K562 (cell line): ENCODE measurements around the gene FAM117B. TPM values are rescaled to one million over a fixed set of nuclear protein-coding genes. Genes with fewer than 3 reads are reported as not detected.

Experiments
- ATAC-seq: fragments of 200-7000 bp; cut with Tn5 transposase; 3 replicates; pipeline ENCODE4 v1.9.1; 2020; ENCODE audit warnings: moderate library complexity
- BruUV-seq: library from RNA; stranded (reverse); fragments of 400-500 nt; replicated peaks from 2 replicates; lab custom pipeline; 2021; lab: Mats Ljungman, UMichigan
- CTCF ChIA-PET: fragments of 300-600 bp; formaldehyde crosslinking; extraction: SDS; loops from one replicate; lab custom pipeline; 2021; ENCODE audit warnings: low intra/inter-chr PET ratio; lab: Yijun Ruan, JAX
- POLR2A ChIA-PET: fragments of 300-600, 350-650 bp; sonication (Branson Sonifier 250); formaldehyde crosslinking; extraction: SDS; loops from one replicate; lab custom pipeline; 2021; ENCODE audit warnings: antibody characterized with exemption, inconsistent platforms; lab: Yijun Ruan, JAX
- DNase-seq, 4 experiments: peaks; one replicate each; pipeline versions ENCODE4 v3.0.0 to v3.0.0-alpha.2; 2011 to 2018; ENCODE audit warnings: low spot score in 3 of 4, mixed read lengths in 3 of 4; ENCODE audit errors: extremely low read depth in 1 of 4
- FAIRE-seq: peaks from 2 replicates; lab custom pipeline; 2011; peaks lifted over from hg19 to GRCh38; lab: Jason Lieb, UNC
- H2AFZ ChIP-seq: 2 replicates; pipeline ENCODE4 v1.6.0; 2011; ENCODE audit warnings: low read depth, low read length, control low read depth, inconsistent platforms
- H3K27ac ChIP-seq: fragments of 200-600 bp; 3 replicates; pipeline ENCODE4 v1.8.0; 2011; ENCODE audit warnings: low read depth, mild to moderate bottlenecking, control low read depth, inconsistent platforms, low read length, moderate library complexity, mixed read lengths; ENCODE audit errors: extremely low read depth
- H3K27me3 ChIP-seq, 2 experiments: fragments of 300-600 bp in 1 of 2; 2 replicates in 1 of 2; 3 replicates in 1 of 2; pipeline versions ENCODE4 v1.6.0 to v1.8.0; 2011; ENCODE audit warnings: inconsistent platforms in 2 of 2, low read length in 2 of 2, mild to moderate bottlenecking in 1 of 2, mixed read lengths in 1 of 2, moderate library complexity in 1 of 2; ENCODE audit not compliant: control insufficient read depth in 2 of 2, insufficient read depth in 2 of 2
- H3K36me3 ChIP-seq: fragments of 300-600 bp; 3 replicates; pipeline ENCODE4 v1.8.0; 2011; ENCODE audit warnings: mild to moderate bottlenecking, low read length, inconsistent platforms; ENCODE audit not compliant: control insufficient read depth, insufficient read depth
- H3K4me1 ChIP-seq, 2 experiments: fragments of 200-600 bp in 1 of 2; replicated peaks in 1 of 2; 2 replicates in 1 of 2; 3 replicates in 1 of 2; pipeline versions ENCODE4 v1.5.1 to v1.8.0; 2011; ENCODE audit warnings: inconsistent platforms in 2 of 2, low read length in 2 of 2, mild to moderate bottlenecking in 1 of 2, mixed read lengths in 1 of 2, moderate library complexity in 1 of 2; ENCODE audit not compliant: control insufficient read depth in 2 of 2, insufficient read depth in 2 of 2
- H3K4me2 ChIP-seq: 2 replicates; pipeline ENCODE4 v1.6.1; 2011; ENCODE audit warnings: low read length, control low read depth, inconsistent platforms, mixed read lengths; ENCODE audit not compliant: insufficient read depth
- H3K4me3 ChIP-seq: fragments of 200-600 bp; sonication (generic), shearing (Covaris generic); 2 replicates; pipeline ENCODE4 v1.5.1; 2016; ENCODE audit warnings: control low read depth, inconsistent platforms
- H3K79me2 ChIP-seq: fragments of 200-600 bp; 3 replicates; pipeline ENCODE4 v1.8.0; 2011; ENCODE audit warnings: low read length, inconsistent platforms; ENCODE audit not compliant: control insufficient read depth, insufficient read depth
- H3K9ac ChIP-seq, 2 experiments: 2 replicates each; pipeline versions ENCODE4 v1.6.0 to v1.6.1; 2011; ENCODE audit warnings: low read depth in 2 of 2, low read length in 2 of 2, control low read depth in 1 of 2, inconsistent platforms in 1 of 2, mild to moderate bottlenecking in 1 of 2, mixed read lengths in 1 of 2; ENCODE audit not compliant: insufficient read depth in 1 of 2
- H3K9me1 ChIP-seq: one replicate; pipeline ENCODE4 v1.6.0; 2011; ENCODE audit warnings: inconsistent platforms, mild to moderate bottlenecking, low read length, moderate library complexity; ENCODE audit not compliant: control insufficient read depth, insufficient read depth
- H3K9me3 ChIP-seq: replicated peaks from 2 replicates; pipeline ENCODE4 v1.5.1; 2011; ENCODE audit warnings: low read depth, low read length, inconsistent platforms; ENCODE audit not compliant: control insufficient read depth, insufficient read depth
- H4K20me1 ChIP-seq: replicated peaks from 2 replicates; pipeline ENCODE4 v1.6.1; 2011; ENCODE audit warnings: low read length, inconsistent platforms, mixed read lengths; ENCODE audit not compliant: control insufficient read depth, insufficient read depth
- DACH1 ChIP-seq: fragments of 450-650 bp; IDR thresholded peaks from 2 replicates; pipeline ENCODE4 v1.6.1; 2018; ENCODE audit not compliant: partially characterized antibody
- NR2C1 ChIP-seq, 2 experiments: fragments of 450-650 bp; IDR thresholded peaks; 2 replicates each; pipeline ENCODE4 v1.6.1; 2017; ENCODE audit warnings: mild to moderate bottlenecking in 2 of 2, antibody characterized with exemption in 1 of 2, inconsistent platforms in 1 of 2, missing compliant biosample characterization in 1 of 2, missing genetic modification characterization in 1 of 2
- NR2C2 ChIP-seq, 2 experiments: fragments of 200-800 bp in 1 of 2; sonication (Bioruptor generic) in 1 of 2; sonication (generic) in 1 of 2; formaldehyde crosslinking in 1 of 2; IDR thresholded peaks; 2 replicates each; pipeline versions ENCODE4 v1.6.1 to v1.8.0; 2016 to 2022; ENCODE audit warnings: mild to moderate bottlenecking in 1 of 2, missing compliant biosample characterization in 1 of 2, missing genetic modification characterization in 1 of 2, missing genetic modification reagents in 1 of 2
- SRSF7 ChIP-seq: fragments of 200-400 bp; formaldehyde crosslinking; optimal IDR thresholded peaks from 2 replicates; pipeline ENCODE3; 2017; ENCODE audit warnings: mild to moderate bottlenecking, low read depth, low read length
- TAF7 ChIP-seq: fragments of 450-650 bp; IDR thresholded peaks from 2 replicates; pipeline ENCODE4 v1.6.1; 2016; ENCODE audit warnings: missing genetic modification characterization, missing compliant biosample characterization
- THRA ChIP-seq: fragments of 450-650 bp; IDR thresholded peaks from 2 replicates; pipeline ENCODE4 v1.6.1; 2017; ENCODE audit warnings: mild to moderate bottlenecking, moderate library complexity
- ZBTB9 ChIP-seq: fragments of 450-650 bp; formaldehyde crosslinking; IDR thresholded peaks from 2 replicates; pipeline ENCODE4 v1.4.0; 2020; ENCODE audit warnings: mild to moderate bottlenecking, moderate library complexity
- ZNF395 ChIP-seq: fragments of 200-800 bp; sonication (Bioruptor generic); IDR thresholded peaks from 2 replicates; pipeline ENCODE4 v1.6.1; 2017; ENCODE audit warnings: missing genetic modification characterization, missing compliant biosample characterization
- ZZZ3 ChIP-seq: fragments of 450-650 bp; IDR thresholded peaks from 2 replicates; pipeline ENCODE4 v1.6.1; 2016; ENCODE audit warnings: antibody characterized with exemption, mild to moderate bottlenecking, moderate library complexity
- WGBS: fragments of 100-300 bp; shearing (Covaris generic); methylation state at CpG from one replicate; pipeline ENCODE4 v1.1.6; 2016; ENCODE audit warnings: low coverage, mixed read lengths; ENCODE audit not compliant: insufficient coverage; ENCODE audit errors: missing lambda C conversion rate; 5-methylcytosine and 5-hydroxymethylcytosine counted together
- in situ Hi-C: fragments of 300-500 bp; cut with MboI; formaldehyde crosslinking; loops from 4 replicates; pipeline ENCODE4 v1.15.0; 2018; ENCODE audit warnings: inconsistent platforms, mixed read lengths
- intact Hi-C: fragments of 100-400 bp; cut with micrococcal nuclease; formaldehyde crosslinking; loops from 2 replicates; pipeline ENCODE4 v1.14.2; 2022
- polyA plus RNA-seq, 8 experiments: library from polyadenylated mRNA; depleted of rRNA in 4 of 8; stranded (reverse) in 5 of 8; unstranded in 3 of 8; fragments of >200 nt; fragmentation: Nextera tagmentation in 2 of 8; fragmentation: Illumina TruSeq in 1 of 8; extraction: Ambion mirVana in 2 of 8; extraction: Trizol in 1 of 8; gene quantifications; 2 replicates each; pipeline versions ENCODE4 v1.2.1 to v1.2.3, GENCODE V29; 2011 to 2014; ENCODE audit warnings: inconsistent platforms in 1 of 8, missing spikeins in 1 of 8
- total RNA-seq, 7 experiments: library from RNA; depleted of rRNA in 6 of 7; stranded (reverse); fragments of >200 nt in 6 of 7; fragmentation: Illumina TruSeq in 2 of 7; extraction: Trizol in 2 of 7; gene quantifications; 2 replicates each; pipeline versions ENCODE4 v1.2.1 to v1.2.3, GENCODE V29; 2011 to 2021; ENCODE audit warnings: low replicate concordance in 1 of 7

Gene FAM117B
- total and polyA plus RNA-seq, 9 of the 15 experiments (the other 6 are each of a cell fraction or from before 2014, with no cell fraction given): 1.6 to 5.2 (median 2.6) TPM

GRCh38 chr2:202681688-202682205, 47.0 kb downstream of the FAM117B start:
- no TSS peak for BruUV-seq
- Histone ChIP-seq H3K4me3 (no peak overlapping the region), H3K79me2 (no peaks in the 10 kb centered on the region), H3K9me1 (no peaks in the 10 kb centered on the region), H3K4me1 (no peaks in the 10 kb centered on the region), H3K9me3 (no peaks in the 10 kb centered on the region; the same call in 1 of the 2 replicates), H3K4me2 (no peak overlapping the region), H3K27ac (no peak overlapping the region), H3K9ac (no peak overlapping the region), H3K27me3 (no peaks in the 10 kb centered on the region), H3K36me3 (no peaks in the 10 kb centered on the region), H2AFZ (no peak overlapping the region), H4K20me1 (no peaks in the 10 kb centered on the region)
- 83% methylated on average over 8 of the region's 9 CpGs for WGBS
- ATAC-seq (no peak), DNase-seq (no peak), FAIRE-seq (no peak)
- TF ChIP-seq SRSF7 (no peak), NR2C2 (CRISPR knock-in tag; IDR thresholded peaks at IDR 0.05) (no peak), NR2C2 (tag; IDR thresholded peaks at IDR 0.05) (no peak)
- POLR2A ChIA-PET: no interaction called here
- intact Hi-C loops: no loop called here
- CTCF ChIA-PET: no interaction called here
- in situ Hi-C loops: no loop called here

GRCh38 chr2:202682274-202682673, 47.5 kb downstream of the FAM117B start:
- CTCF ChIA-PET: no interaction called here
- POLR2A ChIA-PET: no interaction called here
- no TSS peak for BruUV-seq
- Histone ChIP-seq H3K27ac (no peak overlapping the region), H3K27me3 (no peaks in the 10 kb centered on the region), H3K36me3 (no peaks in the 10 kb centered on the region), H3K4me2 (no peak overlapping the region), H2AFZ (no peak overlapping the region), H3K4me3 (no peak overlapping the region), H3K9me3 (no peaks in the 10 kb centered on the region; the same call in 1 of the 2 replicates), H3K9me1 (no peaks in the 10 kb centered on the region), H3K9ac (no peak overlapping the region), H4K20me1 (no peaks in the 10 kb centered on the region), H3K4me1 (no peaks in the 10 kb centered on the region), H3K79me2 (no peaks in the 10 kb centered on the region)
- 92% methylated on average over 9 of the region's 12 CpGs for WGBS
- intact Hi-C loops (no loop called here), in situ Hi-C loops (no loop called here)
- TF ChIP-seq THRA (no peak), NR2C2 (CRISPR knock-in tag; IDR thresholded peaks at IDR 0.05) (no peak), NR2C2 (tag; IDR thresholded peaks at IDR 0.05) (no peak), DACH1 (no peak), NR2C1 (IDR thresholded peaks at IDR 0.05) (no peak), NR2C1 (tag; IDR thresholded peaks at IDR 0.05) (no peak), ZZZ3 (no peak), ZNF395 (CRISPR knock-in tag) (no peak), ZBTB9 (no peak), TAF7 (tag) (no peak)
- DNase-seq (no peak), ATAC-seq (no peak), FAIRE-seq (no peak)
